ENCODE measurements around the gene GPSM1.

GPSM1 gene

DNA sequence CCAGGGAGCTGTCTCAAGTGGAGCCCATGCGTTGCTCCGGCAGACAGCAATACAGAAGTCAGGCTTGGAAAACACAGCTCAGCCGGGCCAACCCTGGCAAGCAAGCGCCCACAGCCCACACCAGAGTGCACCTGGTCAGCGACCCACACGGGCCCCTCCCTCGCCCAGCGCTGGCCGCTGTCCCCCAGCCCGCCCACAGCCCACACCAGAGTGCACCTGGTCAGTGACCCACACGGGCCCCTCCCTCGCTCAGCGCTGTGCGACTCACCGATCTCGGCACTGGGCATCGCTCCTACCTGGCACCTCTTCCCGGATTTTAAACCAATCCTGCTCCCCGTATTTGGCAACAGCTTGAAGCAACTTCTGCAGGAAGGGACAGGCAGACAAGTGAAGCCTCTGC, 59.9 kb downstream of the GPSM1 start:
- no peaks in the 10 kb centered on the region for H3K4me1 Mint-ChIP-seq
- H3K27ac Mint-ChIP-seq = no peak overlapping the region
- H3K27me3 Mint-ChIP-seq = no peaks in the 10 kb centered on the region
- ATAC-seq (ENCODE audit: low read depth) (no peak), DNase-seq (ENCODE audit: low spot score in 2 of 2) (no peak)
- H3K9me3 Mint-ChIP-seq = no peaks in the 10 kb centered on the region
- no peak overlapping the region for H3K4me3 Mint-ChIP-seq
- peaks cover 24% of the 10 kb centered on the region for H3K36me3 Mint-ChIP-seq

DNA sequence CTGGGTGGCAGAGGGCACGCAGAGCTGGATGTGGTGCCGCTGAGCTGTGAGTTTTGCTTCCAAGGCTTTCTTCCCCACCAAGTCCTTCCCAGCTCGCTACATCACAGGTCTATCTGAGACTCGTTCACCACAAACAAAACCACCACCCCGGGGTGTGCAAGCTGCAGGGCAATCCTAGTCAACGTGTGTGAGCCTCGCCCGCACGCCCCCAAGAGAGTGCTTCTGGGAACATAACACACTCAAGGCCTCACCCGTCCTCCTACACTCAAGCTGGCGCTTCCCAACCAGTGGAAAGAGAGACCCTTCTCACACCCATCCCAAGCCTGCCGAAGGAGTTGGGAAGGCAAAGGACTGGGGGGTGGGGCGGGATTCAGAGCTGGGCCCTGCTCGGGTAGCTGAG, 62.1 kb downstream of the GPSM1 start:
- no peak overlapping the region for H3K4me3 Mint-ChIP-seq
- ATAC-seq (ENCODE audit: low read depth) (no peak), DNase-seq (ENCODE audit: low spot score in 2 of 2) (no peak)
- H3K27me3 Mint-ChIP-seq = no peaks in the 10 kb centered on the region
- H3K36me3 Mint-ChIP-seq = peaks cover 23% of the 10 kb centered on the region
- H3K9me3 Mint-ChIP-seq = no peaks in the 10 kb centered on the region
- no peaks in the 10 kb centered on the region for H3K4me1 Mint-ChIP-seq
- no peak overlapping the region for H3K27ac Mint-ChIP-seq

DNA sequence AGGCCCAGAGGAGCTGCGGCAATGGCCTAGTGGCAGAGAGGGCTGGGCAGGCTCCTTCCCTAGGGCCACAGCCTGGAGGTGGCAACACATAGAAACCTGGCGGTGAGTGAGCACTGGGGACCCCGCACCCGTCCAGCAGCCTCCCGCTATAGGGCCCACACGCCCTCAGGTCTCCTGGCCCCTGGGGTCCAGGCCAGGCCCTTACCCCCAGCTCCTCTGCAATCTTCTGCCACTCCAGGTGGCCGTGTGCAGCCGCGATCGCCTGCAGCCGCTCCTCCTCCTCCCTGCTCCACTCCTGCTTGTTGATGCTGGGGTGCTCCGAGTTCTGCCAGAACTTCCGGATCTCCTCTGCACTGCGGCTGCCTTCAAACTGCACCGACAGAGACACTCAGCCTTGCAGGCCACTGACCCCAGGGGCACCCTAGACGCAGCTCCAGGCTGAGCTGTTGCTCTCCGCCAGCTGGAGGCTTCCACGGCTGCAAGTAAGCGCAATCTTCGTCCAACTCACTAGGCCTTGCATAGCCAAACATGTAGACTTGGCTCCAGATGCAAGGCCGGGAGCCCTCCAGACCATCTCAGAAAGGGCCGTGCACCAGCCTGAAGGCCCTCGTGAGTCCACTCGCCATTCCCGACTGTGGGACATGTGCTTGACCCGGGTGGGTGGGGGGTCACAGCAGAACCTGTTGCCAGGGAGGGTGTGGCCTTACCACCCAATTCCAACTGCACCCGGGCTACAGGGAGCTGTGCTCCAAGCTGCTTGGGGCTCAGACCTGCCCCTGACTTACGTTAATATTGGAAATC, 64.6 kb downstream of the GPSM1 start:
- Mint-ChIP-seq H3K4me1 (no peaks in the 10 kb centered on the region), H3K27me3 (no peaks in the 10 kb centered on the region), H3K9me3 (no peaks in the 10 kb centered on the region), H3K27ac (no peak overlapping the region), H3K4me3 (no peak overlapping the region), H3K36me3 (peaks cover 17% of the 10 kb centered on the region)
- ATAC-seq (ENCODE audit: low read depth) (no peak), DNase-seq (ENCODE audit: low spot score in 2 of 2) (no peak)

DNA sequence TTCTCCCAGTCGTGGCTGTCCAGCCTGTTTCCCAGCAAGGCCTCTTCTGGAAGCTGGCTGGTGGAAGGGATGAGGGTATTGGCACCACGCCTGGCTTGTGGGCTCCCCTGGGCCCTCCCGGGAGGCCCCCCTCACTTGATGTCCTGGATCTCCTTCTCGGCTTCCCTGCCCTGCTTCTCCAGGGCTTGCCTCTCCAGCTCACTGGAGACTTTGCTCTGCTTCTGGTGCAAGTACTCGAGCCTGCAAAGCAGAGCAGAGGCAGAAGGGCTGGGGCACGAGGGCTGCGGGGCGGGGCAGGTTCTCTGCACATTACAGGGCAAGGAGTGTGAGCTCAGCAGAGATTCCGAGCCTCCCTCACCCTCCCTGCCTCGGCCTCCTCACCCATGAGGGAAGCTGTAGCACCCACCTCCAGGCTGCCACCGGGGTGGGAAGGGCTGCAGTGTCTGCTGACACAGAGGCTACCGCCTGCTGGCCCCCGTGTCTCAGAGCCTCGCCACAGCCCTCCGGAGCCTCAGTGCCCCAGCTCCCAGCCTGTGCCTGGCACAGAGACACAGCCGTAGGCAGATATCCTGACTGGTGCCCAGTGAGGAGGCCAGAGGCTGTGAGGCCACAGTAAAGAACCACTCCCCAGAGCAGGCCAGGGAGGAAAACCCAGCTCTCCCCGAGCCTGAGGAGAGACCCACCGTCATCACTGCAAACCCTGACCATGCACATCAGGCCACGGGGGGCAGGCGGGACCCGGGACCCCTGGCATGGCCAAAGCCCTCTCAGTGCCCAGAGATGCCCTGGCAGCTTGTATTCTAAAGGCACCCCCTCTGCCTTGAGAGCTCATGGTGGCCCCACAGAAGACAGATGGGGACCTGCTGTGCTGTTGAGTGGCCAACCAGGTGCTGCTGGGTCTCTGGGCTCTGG, 65.5 kb downstream of the GPSM1 start:
- H3K36me3 Mint-ChIP-seq = peaks cover 15% of the 10 kb centered on the region
- ATAC-seq (ENCODE audit: low read depth) = no peak

DNA sequence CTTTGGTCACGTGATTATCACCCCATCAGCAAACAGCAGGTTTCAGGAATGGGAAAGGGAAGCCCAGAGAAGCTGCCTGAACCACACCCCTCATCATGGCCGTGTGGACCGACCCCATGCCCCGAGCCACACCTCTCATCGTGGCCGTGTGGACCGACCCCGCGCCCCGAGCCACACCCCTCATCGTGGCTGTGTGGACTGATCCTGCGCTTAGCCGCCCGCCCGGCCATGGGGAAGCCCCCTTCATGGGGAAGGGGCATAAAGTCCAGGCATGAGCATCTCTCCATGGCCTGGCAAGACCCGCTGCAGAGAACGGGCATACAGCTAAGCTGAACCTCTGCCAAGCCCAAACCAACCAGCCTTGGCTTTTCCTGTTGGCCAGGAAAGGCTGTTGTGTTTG, 66.2 kb downstream of the GPSM1 start:
- Mint-ChIP-seq H3K9me3 (no peaks in the 10 kb centered on the region), H3K36me3 (peaks cover 15% of the 10 kb centered on the region), H3K4me3 (no peak overlapping the region), H3K4me1 (no peaks in the 10 kb centered on the region), H3K27me3 (no peaks in the 10 kb centered on the region), H3K27ac (no peak overlapping the region)
- DNase-seq (ENCODE audit: low spot score in 2 of 2) = no peak
- ATAC-seq (ENCODE audit: low read depth) = no peak

More for the DNA sequence above, 65.5 kb downstream of the GPSM1 start:
- no peak overlapping the region for H3K4me3 Mint-ChIP-seq
- H3K4me1 Mint-ChIP-seq = no peaks in the 10 kb centered on the region
- H3K27ac Mint-ChIP-seq = no peak overlapping the region
- H3K27me3 Mint-ChIP-seq = no peaks in the 10 kb centered on the region
- DNase-seq (ENCODE audit: low spot score in 2 of 2) = no peak
- H3K9me3 Mint-ChIP-seq = no peaks in the 10 kb centered on the region

DNA sequence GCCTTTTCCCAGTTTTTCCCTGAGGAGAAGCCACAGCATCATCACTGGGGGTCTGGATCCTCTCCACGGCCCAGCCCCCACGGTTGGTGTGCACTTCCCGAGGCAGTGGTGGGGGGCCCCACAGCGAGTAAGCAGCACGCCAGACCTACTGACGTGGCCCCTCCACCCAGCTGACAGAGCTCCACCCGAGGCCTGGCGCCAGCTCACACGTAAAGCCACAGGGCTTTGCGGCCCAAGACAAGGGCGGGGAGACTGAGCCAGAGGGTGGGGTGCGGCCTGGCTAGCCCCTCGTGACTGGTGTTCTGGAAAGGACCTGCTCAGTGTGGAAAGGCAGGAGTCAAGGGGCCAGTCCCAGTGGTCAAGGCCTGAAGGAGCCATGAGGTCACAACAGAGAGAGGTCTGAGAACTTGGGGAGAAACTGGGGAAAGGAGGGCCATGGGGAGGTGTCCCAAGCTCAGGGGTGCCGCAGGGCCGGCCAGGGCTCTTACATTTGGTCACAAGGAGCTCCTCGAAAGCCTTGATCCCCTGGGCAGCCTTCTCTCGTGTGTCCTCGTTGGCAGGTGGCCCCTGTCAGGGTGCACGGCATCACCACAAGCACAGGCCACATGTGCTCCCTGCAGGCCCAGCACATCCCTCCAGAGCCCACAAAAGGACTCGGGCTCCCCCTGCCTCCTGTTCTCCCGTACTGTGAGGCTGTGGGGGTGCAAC, 67.1 kb downstream of the GPSM1 start:
- Mint-ChIP-seq H3K36me3 (peaks cover 15% of the 10 kb centered on the region), H3K27ac (no peak overlapping the region), H3K4me3 (no peak overlapping the region), H3K27me3 (no peaks in the 10 kb centered on the region), H3K9me3 (no peaks in the 10 kb centered on the region), H3K4me1 (peaks cover 9% of the 10 kb centered on the region)
- no peak for ATAC-seq (ENCODE audit: low read depth)
- DNase-seq (ENCODE audit: low spot score in 2 of 2) = no peak

DNA sequence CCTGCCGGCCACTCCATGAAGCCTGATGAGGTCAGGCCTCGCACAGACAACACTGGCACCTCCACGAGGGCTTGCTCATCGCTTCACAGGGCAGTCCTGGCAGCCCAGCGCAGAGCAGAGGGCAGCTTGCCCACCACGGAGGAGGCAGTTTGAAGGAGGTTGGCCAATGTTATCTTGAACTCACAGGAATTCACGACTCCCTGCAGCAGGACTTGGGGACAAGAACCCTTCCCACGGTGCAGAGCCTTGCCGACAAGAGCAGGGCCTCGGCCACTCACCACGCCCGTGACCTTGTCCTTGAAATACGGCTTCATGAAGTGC, 67.6 kb downstream of the GPSM1 start:
- Mint-ChIP-seq H3K27me3 (no peaks in the 10 kb centered on the region), H3K9me3 (no peaks in the 10 kb centered on the region), H3K4me3 (no peak overlapping the region), H3K27ac (no peak overlapping the region), H3K36me3 (peaks cover 12% of the 10 kb centered on the region), H3K4me1 (peaks cover 9% of the 10 kb centered on the region)
- DNase-seq (ENCODE audit: low spot score in 2 of 2) = no peak
- no peak for ATAC-seq (ENCODE audit: low read depth)

DNA sequence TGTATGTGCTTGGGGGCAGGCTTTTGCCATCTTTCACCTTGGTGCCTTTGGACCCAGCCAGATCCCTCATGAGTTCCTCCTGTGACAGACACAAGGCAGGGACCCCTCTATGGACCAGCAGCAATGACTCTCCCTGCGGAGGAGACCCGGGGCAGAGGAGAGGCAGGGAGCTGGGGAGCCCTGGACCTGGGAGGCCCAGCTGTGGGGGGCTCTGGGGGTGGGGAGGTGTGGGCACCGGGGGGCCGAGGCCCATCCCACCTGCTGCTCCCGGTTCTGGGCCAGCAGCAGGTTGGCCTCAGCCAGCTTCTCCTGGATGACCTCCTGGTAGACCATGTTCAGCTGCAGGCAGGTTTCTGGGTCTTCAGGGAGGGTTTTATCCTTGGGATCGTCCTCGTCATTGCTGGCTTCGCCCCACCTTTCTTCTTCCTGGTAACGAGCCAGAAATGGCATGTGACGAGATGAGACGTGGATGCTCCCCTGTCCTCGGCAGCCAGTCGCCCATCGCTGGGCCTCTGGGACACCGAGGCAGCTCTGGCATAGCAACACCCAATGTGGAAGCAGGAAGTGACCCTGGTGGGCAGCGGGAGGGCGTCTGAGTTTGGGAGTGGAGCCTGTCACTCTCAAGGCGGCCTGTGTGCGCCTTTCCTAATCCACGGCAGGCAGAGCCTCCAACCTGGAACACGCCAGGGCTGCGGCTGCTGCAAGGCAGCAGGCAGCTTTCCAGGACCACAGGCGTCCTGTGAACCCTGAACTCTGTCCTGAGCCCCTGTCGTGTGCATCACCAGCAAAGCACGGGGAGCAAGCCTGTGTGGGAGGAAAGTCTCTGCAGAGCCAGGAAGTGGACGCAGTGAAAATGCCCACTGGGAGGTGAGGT, 68.2 kb downstream of the GPSM1 start:
- H3K4me1 Mint-ChIP-seq = peaks cover 9% of the 10 kb centered on the region
- H3K9me3 Mint-ChIP-seq = no peaks in the 10 kb centered on the region
- no peak for ATAC-seq (ENCODE audit: low read depth)
- no peak for DNase-seq (ENCODE audit: low spot score in 2 of 2)
- H3K4me3 Mint-ChIP-seq = no peak overlapping the region
- H3K27ac Mint-ChIP-seq = no peak overlapping the region
- H3K27me3 Mint-ChIP-seq = no peaks in the 10 kb centered on the region
- peaks cover 10% of the 10 kb centered on the region for H3K36me3 Mint-ChIP-seq

DNA sequence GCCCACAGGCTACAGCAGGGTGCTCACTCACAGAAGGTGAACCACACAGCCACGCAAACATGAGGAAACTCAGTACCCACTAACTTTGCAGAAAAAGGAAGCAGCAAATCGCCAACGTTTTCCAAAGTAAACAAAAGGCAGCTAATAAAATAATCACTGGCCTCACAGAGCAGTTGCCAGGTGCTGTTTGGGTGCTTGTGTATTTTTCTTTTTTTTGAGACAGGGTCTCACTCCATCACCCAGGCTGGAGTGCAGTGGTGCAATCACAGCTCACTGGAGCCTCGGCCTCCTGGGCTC, 68.8 kb downstream of the GPSM1 start:
- Mint-ChIP-seq H3K36me3 (peaks cover 9% of the 10 kb centered on the region), H3K4me3 (no peak overlapping the region), H3K4me1 (peaks cover 10% of the 10 kb centered on the region), H3K9me3 (no peaks in the 10 kb centered on the region), H3K27ac (no peak overlapping the region), H3K27me3 (no peaks in the 10 kb centered on the region)
- no peak for DNase-seq (ENCODE audit: low spot score in 2 of 2)
- no peak for ATAC-seq (ENCODE audit: low read depth)

DNA sequence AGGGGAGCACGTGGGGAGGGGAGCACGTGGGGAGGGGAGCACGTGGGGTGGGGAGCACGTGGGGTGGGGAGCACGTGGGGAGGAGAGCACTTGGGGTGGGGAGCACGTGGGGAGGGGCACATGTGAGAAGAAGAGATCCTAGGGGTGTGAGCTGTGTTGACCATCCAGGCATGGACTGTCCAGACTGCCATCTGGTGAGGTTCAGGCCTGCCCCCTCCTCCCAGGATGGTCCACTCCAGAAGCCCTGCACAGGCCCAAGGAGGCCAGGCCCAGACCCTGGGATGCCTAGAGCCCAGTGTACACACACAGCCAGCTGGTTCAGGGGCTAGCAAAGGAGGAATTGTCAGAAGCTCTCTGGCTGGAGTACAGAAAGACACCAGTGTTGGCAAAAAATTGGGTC, 70.3 kb downstream of the GPSM1 start:
- Mint-ChIP-seq H3K4me3 (no peak overlapping the region), H3K9me3 (no peaks in the 10 kb centered on the region), H3K36me3 (peaks cover 2% of the 10 kb centered on the region), H3K27me3 (no peaks in the 10 kb centered on the region), H3K27ac (no peak overlapping the region), H3K4me1 (peaks cover 11% of the 10 kb centered on the region)
- ATAC-seq (ENCODE audit: low read depth) = no peak
- no peak for DNase-seq (ENCODE audit: low spot score in 2 of 2)

DNA sequence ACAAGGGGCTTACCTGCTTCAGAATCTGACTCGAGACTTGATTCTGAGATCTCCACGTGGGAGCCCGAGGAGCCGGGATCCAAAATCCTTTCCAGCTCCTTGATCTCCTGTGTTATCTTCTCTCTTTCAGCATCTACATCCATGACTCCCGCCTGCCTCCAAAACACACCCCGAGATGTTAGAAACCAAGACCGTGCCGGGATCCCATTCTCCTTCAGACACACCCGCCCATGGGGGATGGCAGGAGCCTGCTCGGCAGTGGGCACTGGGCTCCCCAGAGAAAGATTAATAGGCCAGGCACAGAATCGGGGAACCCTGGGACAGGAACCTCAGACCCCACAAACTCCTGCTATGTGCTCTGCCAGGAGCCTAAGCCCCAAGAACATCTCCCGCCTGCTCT, 70.9 kb downstream of the GPSM1 start:
- H3K27me3 Mint-ChIP-seq = no peaks in the 10 kb centered on the region
- H3K36me3 Mint-ChIP-seq = peaks cover 2% of the 10 kb centered on the region
- no peak overlapping the region for H3K27ac Mint-ChIP-seq

DNA sequence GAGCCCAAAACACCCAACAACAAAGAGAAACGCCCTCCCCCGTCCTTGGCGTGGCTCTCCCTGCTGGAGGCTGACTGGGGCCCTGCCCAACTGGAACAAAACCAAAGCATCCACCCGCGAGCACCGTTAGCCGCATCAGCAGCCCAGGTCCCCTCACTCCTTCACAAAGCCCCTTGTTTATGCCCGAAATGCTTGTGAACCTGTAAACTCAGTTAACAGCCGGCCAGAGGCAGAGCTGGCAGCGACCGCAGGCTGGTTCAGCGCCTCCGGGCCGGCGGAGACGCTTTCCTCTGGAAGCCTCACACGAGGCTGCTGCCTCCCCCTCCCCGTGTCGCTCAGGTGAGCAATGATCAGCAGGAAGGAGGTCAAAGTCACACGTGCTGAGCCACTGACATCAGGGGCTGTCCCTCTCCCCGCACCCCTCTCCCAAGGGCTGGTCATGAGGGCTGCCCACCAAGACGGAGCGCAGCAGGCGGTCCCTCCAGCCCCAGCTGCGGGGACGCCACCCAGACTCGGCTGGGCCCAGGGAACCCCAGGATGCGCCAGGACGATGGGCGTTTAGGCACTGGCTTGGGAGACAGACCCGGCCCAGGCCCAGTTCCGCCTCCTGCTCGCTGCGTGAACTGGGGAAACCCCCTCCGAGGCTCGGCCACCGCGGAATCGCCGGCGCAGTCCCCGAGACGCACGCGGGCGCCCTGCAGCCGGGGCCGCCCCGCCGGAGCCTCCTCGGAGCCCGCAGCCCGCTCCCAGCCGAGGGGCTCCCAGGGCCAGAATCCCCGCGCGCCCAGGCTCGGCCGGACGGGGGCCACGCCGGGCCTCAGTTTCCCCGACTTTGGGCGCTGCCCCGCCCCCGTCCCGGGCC, 72.1 kb downstream of the GPSM1 start:
- no peaks in the 10 kb centered on the region for H3K9me3 Mint-ChIP-seq
- H3K4me3 Mint-ChIP-seq = peak overlapping the region; percentile 79
- H3K27me3 Mint-ChIP-seq = no peaks in the 10 kb centered on the region
- peak overlapping the region; percentile 14 for H3K27ac Mint-ChIP-seq
- H3K4me1 Mint-ChIP-seq = peaks cover 21% of the 10 kb centered on the region
- ATAC-seq (ENCODE audit: low read depth) (peak; percentile 21), DNase-seq (ENCODE audit: low spot score in 2 of 2) (peak in 1 of 2 donors; percentile 47)
- peaks cover 2% of the 10 kb centered on the region for H3K36me3 Mint-ChIP-seq

More for the DNA sequence above, 70.9 kb downstream of the GPSM1 start:
- peaks cover 11% of the 10 kb centered on the region for H3K4me1 Mint-ChIP-seq
- no peak for ATAC-seq (ENCODE audit: low read depth)
- DNase-seq (ENCODE audit: low spot score in 2 of 2) = no peak
- H3K9me3 Mint-ChIP-seq = no peaks in the 10 kb centered on the region
- H3K4me3 Mint-ChIP-seq = peak overlapping the region; percentile 79
